B cell (primary cell): ENCODE results near the gene OTOA. TPM values are rescaled to one million over a fixed set of nuclear protein-coding genes. Genes with fewer than 3 reads are reported as not detected.
"Not testable (repeated sequence)": the region's sequence is repeated elsewhere in the genome, so short reads cannot be mapped to it uniquely, and the experiment has no call there.

Experiments used
- ATAC-seq: fragments of 200-7000 bp; cut with Tn5 transposase; one replicate; pipeline ENCODE4 v1.10.0; 2021; ENCODE audit warnings: low read depth, mild to moderate bottlenecking, moderate number of reproducible peaks, moderate library complexity
- CTCF ChIA-PET: fragments of 350-600 bp; sonication (Branson Sonifier 250); formaldehyde crosslinking; loops from one replicate; lab custom pipeline; 2021; ENCODE audit warnings: antibody characterized with exemption, inconsistent platforms; lab: Charles Lee
- POLR2A ChIA-PET: fragments of 350-600 bp; sonication (Branson Sonifier 250); formaldehyde crosslinking; loops from one replicate; lab custom pipeline; 2021; ENCODE audit warnings: antibody characterized with exemption; lab: Charles Lee
- DNase-seq: peaks from one replicate; pipeline ENCODE4 v3.0.0; 2013
- H2AFZ ChIP-seq: 2 replicates; pipeline ENCODE4 v1.6.1; 2012; ENCODE audit warnings: mild to moderate bottlenecking, low read depth, low read length; ENCODE audit not compliant: insufficient read depth, poor library complexity, severe bottlenecking
- H3K27ac ChIP-seq, 2 donors: 1 replicate in 1 of 2; 2 replicates in 1 of 2; pipeline ENCODE4 v1.5.1; 2012 to 2013; ENCODE audit warnings: low read length in 2 of 2, mild to moderate bottlenecking in 2 of 2, moderate library complexity in 1 of 2
- H3K27me3 ChIP-seq, 4 experiments: fragments of 200-600 bp in 1 of 4; sonication (generic) in 1 of 4; replicated peaks in 1 of 4; 1 replicate in 2 of 4; 2 replicates in 2 of 4; pipeline versions ENCODE4 v1.6.1 to v1.7.0; 2013 to 2016; ENCODE audit warnings: low read length in 3 of 4, mild to moderate bottlenecking in 2 of 4, mixed read lengths in 1 of 4, moderate library complexity in 1 of 4; ENCODE audit not compliant: insufficient read depth in 4 of 4, control insufficient read depth in 3 of 4; ENCODE audit errors: control extremely low read depth in 1 of 4
- H3K36me3 ChIP-seq, 2 experiments: replicated peaks in 1 of 2; 1 replicate in 1 of 2; 2 replicates in 1 of 2; pipeline versions ENCODE4 v1.6.1 to v1.7.1; 2013; ENCODE audit warnings: low read length in 1 of 2; ENCODE audit not compliant: insufficient read depth in 2 of 2, control insufficient read depth in 1 of 2; ENCODE audit errors: control extremely low read depth in 1 of 2, extremely low read depth in 1 of 2
- H3K4me1 ChIP-seq, 2 donors: fragments of 200-600 bp in 1 of 2; sonication (generic) in 1 of 2; 1 replicate in 1 of 2; 2 replicates in 1 of 2; pipeline versions ENCODE4 v1.5.1 to v1.6.1; 2013 to 2017; ENCODE audit warnings: low read length in 2 of 2; ENCODE audit not compliant: control insufficient read depth in 2 of 2, insufficient read depth in 2 of 2
- H3K4me2 ChIP-seq: replicated peaks from 2 replicates; pipeline ENCODE3; 2012; ENCODE audit warnings: mild to moderate bottlenecking, low read depth, low read length; ENCODE audit not compliant: poor library complexity, severe bottlenecking
- H3K4me3 ChIP-seq, 5 experiments: fragments of 200-600 bp in 1 of 5; sonication (generic) in 1 of 5; 1 replicate in 3 of 5; 2 replicates in 2 of 5; pipeline versions ENCODE4 v1.5.1 to v1.7.0; 2011 to 2016; ENCODE audit warnings: low read length in 4 of 5, mild to moderate bottlenecking in 4 of 5, low read depth in 2 of 5, control low read depth in 1 of 5, moderate library complexity in 1 of 5; ENCODE audit not compliant: insufficient read depth in 1 of 5; ENCODE audit errors: control extremely low read depth in 1 of 5, extremely low read depth in 1 of 5
- H3K79me2 ChIP-seq: fragments of 200-600 bp; sonication (generic); one replicate; pipeline ENCODE4 v1.6.0; 2016; ENCODE audit warnings: low read length; ENCODE audit not compliant: control insufficient read depth, insufficient read depth
- H3K9ac ChIP-seq: fragments of 200-600 bp; sonication (generic); 2 replicates; pipeline ENCODE4 v1.6.1; 2017; ENCODE audit warnings: mild to moderate bottlenecking, low read length, moderate library complexity
- H3K9me3 ChIP-seq, 3 donors: one replicate each; pipeline versions ENCODE4 v1.6.1 to v1.7.1; 2013; ENCODE audit warnings: low read length in 2 of 3; ENCODE audit not compliant: control insufficient read depth in 2 of 3, insufficient read depth in 1 of 3; ENCODE audit errors: control extremely low read depth in 1 of 3
- H4K20me1 ChIP-seq: 2 replicates; pipeline ENCODE4 v1.6.0; 2012; ENCODE audit warnings: mild to moderate bottlenecking, low read length; ENCODE audit not compliant: insufficient read depth, control insufficient read depth, poor library complexity, severe bottlenecking
- H3K27ac Mint-ChIP-seq: one replicate; pipeline ENCODE4 v1.8.0; 2021; ENCODE audit warnings: mixed read lengths
- H3K27me3 Mint-ChIP-seq: one replicate; pipeline ENCODE4 v1.8.0; 2021; ENCODE audit warnings: mixed read lengths
- H3K4me1 Mint-ChIP-seq: one replicate; pipeline ENCODE4 v1.8.0; 2021; ENCODE audit warnings: mixed read lengths
- H3K4me3 Mint-ChIP-seq: one replicate; pipeline ENCODE4 v1.8.0; 2021; ENCODE audit warnings: mixed read lengths
- H3K9me3 Mint-ChIP-seq: one replicate; pipeline ENCODE4 v1.8.0; 2022; ENCODE audit warnings: mixed read lengths; ENCODE audit not compliant: insufficient read depth
- WGBS: methylation state at CpG from one replicate; pipeline ENCODE4 v1.1.5; 2013; ENCODE audit warnings: missing lambda C conversion rate; ENCODE audit not compliant: insufficient coverage; 5-methylcytosine and 5-hydroxymethylcytosine counted together
- intact Hi-C: fragments of 100-400 bp; cut with micrococcal nuclease; formaldehyde crosslinking; loops from one replicate; pipeline ENCODE4 v1.10.0; 2022
- polyA plus RNA-seq: library from polyadenylated mRNA; depleted of rRNA; stranded (reverse); fragments of >200 nt; gene quantifications from 2 replicates; pipeline ENCODE4 v1.2.3, GENCODE V29; 2012
- total RNA-seq, 2 donors: library from RNA; stranded (reverse); fragments of 120-200 nt in 1 of 2; gene quantifications; 1 replicate in 1 of 2; 2 replicates in 1 of 2; pipeline versions ENCODE4 v1.2.3 to v1.2.4, GENCODE V29; 2013 to 2022

The OTOA gene
- total and polyA plus RNA-seq, 2 donors (not counting 1 experiment from before 2014, with no cell fraction given), result 0.39 TPM; not detected in 1

DNA sequence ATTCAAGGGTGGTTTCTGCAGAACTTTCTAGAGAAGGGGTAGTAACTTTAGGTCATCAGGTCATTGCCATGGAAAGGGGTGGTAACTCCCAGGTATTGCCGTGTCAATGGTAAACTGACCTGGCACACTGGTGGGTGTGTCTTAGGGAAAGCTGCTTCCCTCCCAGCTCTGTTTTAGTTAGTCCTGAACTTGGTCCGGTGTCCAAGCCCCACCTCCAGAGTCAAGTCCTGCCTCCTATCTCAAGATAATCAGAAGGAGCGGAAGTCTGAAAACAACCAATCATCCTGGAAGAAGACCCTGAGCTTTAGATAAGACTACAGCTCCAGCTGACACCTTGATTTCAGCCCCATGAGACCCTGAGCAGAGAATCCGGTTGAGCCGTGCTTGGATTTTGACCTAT is 105.0 kb downstream of the OTOA start:
- not testable (repeated sequence) for ATAC-seq, H3K27me3 Mint-ChIP-seq, H3K27ac Mint-ChIP-seq

DNA sequence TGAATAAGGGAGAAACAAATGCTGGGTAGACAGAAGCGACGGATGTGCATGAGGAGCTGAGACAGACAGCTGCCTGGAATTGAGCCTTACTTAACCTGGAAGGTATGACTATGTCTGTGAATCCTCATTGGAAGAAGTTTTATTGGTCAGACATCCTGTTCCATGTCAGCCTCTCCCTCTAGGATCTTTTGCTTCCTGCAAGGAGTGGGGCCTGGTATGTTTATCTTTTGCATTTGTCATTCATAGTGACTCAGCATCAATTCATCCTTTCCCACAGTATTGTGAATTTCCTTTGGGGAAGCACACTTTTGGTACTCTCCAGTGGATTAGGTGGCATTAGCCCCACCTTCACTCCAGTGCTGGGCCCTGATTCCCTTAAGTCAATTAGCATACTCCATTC is 105.5 kb downstream of the OTOA start:
- H3K4me1 Mint-ChIP-seq, POLR2A ChIA-PET, CTCF ChIA-PET, H3K4me3 Mint-ChIP-seq, H3K27ac Mint-ChIP-seq, H3K9me3 ChIP-seq, H3K4me2 ChIP-seq, ATAC-seq, H4K20me1 ChIP-seq, H3K27ac ChIP-seq, DNase-seq, H3K9me3 Mint-ChIP-seq, H3K36me3 ChIP-seq, H3K9ac ChIP-seq, H3K27me3 ChIP-seq, H3K27me3 Mint-ChIP-seq, H2AFZ ChIP-seq, intact Hi-C loops, H3K4me1 ChIP-seq, H3K4me3 ChIP-seq, H3K79me2 ChIP-seq: not testable (repeated sequence)
- WGBS, result no CpG with 5 or more reads among the region's 2 CpGs

More for the DNA sequence above, 105.0 kb downstream of the OTOA start:
- intact Hi-C loops, H3K4me1 Mint-ChIP-seq, H3K27ac ChIP-seq, H3K9ac ChIP-seq, H3K79me2 ChIP-seq, H3K36me3 ChIP-seq, H3K9me3 ChIP-seq, CTCF ChIA-PET, H4K20me1 ChIP-seq, H2AFZ ChIP-seq, H3K27me3 ChIP-seq, DNase-seq, POLR2A ChIA-PET, H3K4me3 Mint-ChIP-seq, H3K4me3 ChIP-seq, H3K9me3 Mint-ChIP-seq, H3K4me2 ChIP-seq, H3K4me1 ChIP-seq: not testable (repeated sequence)
- no CpG with 5 or more reads among the region's 5 CpGs for WGBS

DNA sequence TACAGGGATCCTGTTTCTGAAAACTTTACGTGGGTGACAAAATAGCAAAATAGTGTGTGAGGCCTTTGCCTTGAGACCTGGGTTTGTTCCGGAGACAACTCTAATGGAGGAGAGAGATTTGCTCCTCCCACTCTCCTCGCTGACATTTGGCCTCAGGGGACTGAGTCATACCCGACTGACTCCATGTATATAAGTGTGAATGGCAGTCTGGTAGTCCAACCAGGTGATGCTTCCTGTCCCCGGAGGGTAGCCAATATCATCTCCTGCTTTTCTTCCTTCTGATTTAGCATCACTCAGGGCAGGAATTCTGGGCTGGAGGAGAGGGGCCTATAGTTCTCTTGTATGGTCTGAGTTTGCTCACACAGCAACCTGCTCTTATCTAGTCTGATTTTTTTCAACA is 106.8 kb downstream of the OTOA start:
- H3K4me3 ChIP-seq, H3K27me3 ChIP-seq, H3K9ac ChIP-seq, H3K9me3 Mint-ChIP-seq, H3K79me2 ChIP-seq, H3K36me3 ChIP-seq, H4K20me1 ChIP-seq, H3K4me2 ChIP-seq, H3K4me1 ChIP-seq, intact Hi-C loops, CTCF ChIA-PET, H3K27ac ChIP-seq, H3K4me3 Mint-ChIP-seq, H3K27ac Mint-ChIP-seq, H3K4me1 Mint-ChIP-seq, POLR2A ChIA-PET, H3K9me3 ChIP-seq, DNase-seq, H2AFZ ChIP-seq, H3K27me3 Mint-ChIP-seq: not testable (repeated sequence)
- ATAC-seq, result peak; percentile 73
- WGBS, result no CpG with 5 or more reads among the region's 5 CpGs

DNA sequence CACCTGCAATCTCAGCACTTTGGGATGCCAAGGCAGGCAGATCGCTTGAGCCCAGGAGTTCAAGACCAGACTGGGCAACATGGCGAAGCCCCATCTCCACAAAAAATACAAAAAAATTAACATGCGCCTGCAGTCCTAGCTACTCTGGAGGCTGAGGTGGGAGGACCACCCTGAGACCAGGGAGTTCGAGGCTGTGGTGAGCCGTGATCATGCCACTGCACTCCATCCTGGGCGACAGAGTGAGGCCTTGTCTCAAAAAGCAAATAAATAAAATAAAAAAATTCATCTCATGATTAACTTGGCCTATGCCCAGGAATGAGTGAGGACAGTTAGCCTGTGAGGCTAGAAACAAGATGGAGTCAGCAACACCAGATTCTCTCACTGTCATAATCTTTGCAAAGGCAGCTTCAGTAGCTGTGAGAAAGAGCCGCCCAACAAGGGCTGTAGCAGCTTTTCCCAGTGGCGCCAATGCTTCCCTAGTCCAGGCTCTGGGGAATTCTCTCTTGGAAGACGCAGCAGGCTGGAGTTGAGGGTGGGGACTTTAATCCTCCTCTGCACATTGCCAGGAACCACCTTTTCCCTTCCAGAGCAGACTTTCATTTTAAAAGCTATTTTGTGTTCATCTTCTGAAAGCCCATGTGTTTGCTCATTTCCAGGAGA is 108.9 kb downstream of the OTOA start:
- H3K4me3 ChIP-seq, H3K36me3 ChIP-seq, POLR2A ChIA-PET, H3K27ac Mint-ChIP-seq, H3K4me3 Mint-ChIP-seq, H3K4me2 ChIP-seq, H3K4me1 Mint-ChIP-seq, H3K9me3 ChIP-seq, H3K4me1 ChIP-seq, H3K9ac ChIP-seq, H3K27ac ChIP-seq, H2AFZ ChIP-seq, H3K27me3 Mint-ChIP-seq, DNase-seq, H3K9me3 Mint-ChIP-seq, H3K79me2 ChIP-seq, intact Hi-C loops, H3K27me3 ChIP-seq, H4K20me1 ChIP-seq, ATAC-seq: not testable (repeated sequence)
- CTCF ChIA-PET, result interaction anchor here (0.6 kb wide), 1 partner anchor 176 kb away, joined by 3 read pairs; no protein-coding TSS in a partner anchor
- WGBS, result 93% methylated on average over 3 of the region's 9 CpGs
